NT2/D1 (cell line): ENCODE data around the gene OR52N1.

ENCODE experiments used
- SUZ12 ChIP-seq: IDR thresholded peaks from 2 replicates; pipeline ENCODE4 v1.6.1; 2011; ENCODE audit not compliant: insufficient read length, insufficient read depth; ENCODE audit errors: extremely low read depth
- YY1 ChIP-seq: IDR thresholded peaks from 2 replicates; pipeline ENCODE4 v1.6.1; 2011; ENCODE audit not compliant: insufficient read length, insufficient read depth
- ZNF274 ChIP-seq: IDR thresholded peaks from 2 replicates; pipeline ENCODE4 v1.6.1; 2011; ENCODE audit warnings: mild to moderate bottlenecking, low read depth, low read length

- TF ChIP-seq YY1 (no peak), ZNF274 (no peak), SUZ12 (no peak)
Observed at GRCh38 chr11:5746614-5747013, 44.5 kb downstream of the OR52N1 start.
